ENCODE data around the gene AMOTL2. TPM values are rescaled to one million over a fixed set of nuclear protein-coding genes. Genes with fewer than 3 reads are reported as not detected.

AMOTL2 gene
- polyA plus RNA-seq, 2 of the 4 experiments (the other 2 are of a cell fraction) = 41.1 to 44.1 TPM

GRCh38 chr3:134375582-134376384 is 1.5 kb upstream of the AMOTL2 start:
- Histone ChIP-seq H3K4me1 (peaks cover 51% of the 10 kb centered on the region), H3K4me3 (peak overlapping the region; percentile 74), H3K4me2 (peak overlapping the region; percentile 93), H3K9me3 (no peaks in the 10 kb centered on the region), H3K27ac (peak overlapping the region; percentile 99 to 100)
- ChIA-PET POLR2A (interaction anchor here (1.4 to 3.9 kb wide), 5 partner anchors 10 to 52 kb away, joined by 4 to 88 read pairs (median 13); no protein-coding TSS in a partner anchor), CTCF (interaction anchor here (1.1 to 31.4 kb wide), 6 partner anchors 9 to 103 kb away, joined by 3 to 356 read pairs (median 16); partner anchors contain the start of genes ANAPC13 and CEP63)
- DNase-seq (ENCODE audit: low read depth in 1 of 2, low spot score in 1 of 2) (no peak), ATAC-seq (peak in 1 of 2 experiments; percentile 1; a peak in 1 of 6 replicates), FAIRE-seq (no peak)
- WGBS (ENCODE audit: missing lambda C conversion rate) = 85% methylated on average over 8 of the region's 8 CpGs
- TF ChIP-seq RCOR1 (IDR thresholded peaks at IDR 0.05; ENCODE audit: low read depth, low read length) (no peak), BHLHE40 (IDR thresholded peaks at IDR 0.05; ENCODE audit: low read depth, low read length) (no peak), SREBF2 (IDR thresholded peaks at IDR 0.05) (no peak), EP300 (IDR thresholded peaks at IDR 0.05) (no peak), JUN (IDR thresholded peaks at IDR 0.05) (no peak), HOXB5 (CRISPR knock-in tag; IDR thresholded peaks at IDR 0.05) (no peak), ELK1 (IDR thresholded peaks at IDR 0.05; ENCODE audit: low read depth, low read length) (no peak), ZNF302 (CRISPR knock-in tag; IDR thresholded peaks at IDR 0.05) (no peak), NR3C1 (IDR thresholded peaks at IDR 0.05) (no peak), HEYL (CRISPR knock-in tag; IDR thresholded peaks at IDR 0.05) (no peak), CBX2 (IDR thresholded peaks at IDR 0.05; ENCODE audit: borderline replicate concordance, low read depth) (no peak), ATOH8 (CRISPR knock-in tag; IDR thresholded peaks at IDR 0.05; ENCODE audit: low read depth) (no peak), RFX5 (IDR thresholded peaks at IDR 0.05) (no peak)

- Histone ChIP-seq H3K4me3 (peak overlapping the region; percentile 74), H3K27ac (peak overlapping the region; percentile 99 to 100), H3K9me3 (no peaks in the 10 kb centered on the region), H3K4me1 (peaks cover 59% of the 10 kb centered on the region), H3K4me2 (peak overlapping the region; percentile 93)
- CTCF ChIA-PET = interaction anchor here (0.6 to 31.4 kb wide), 11 partner anchors 9 to 1661 kb away, joined by 3 to 356 read pairs (median 4); partner anchors contain the start of genes ANAPC13 and CEP63
- ATAC-seq = peak; percentile 31 to 46
- POLR2A ChIA-PET = interaction anchor here (0.7 to 3.9 kb wide), 12 partner anchors 9 to 111 kb away, joined by 3 to 88 read pairs (median 6); partner anchors contain the start of genes ANAPC13 and CEP63
- peak; percentile 61 to 82 for DNase-seq (ENCODE audit: low read depth in 1 of 2, low spot score in 1 of 2)
- WGBS (ENCODE audit: missing lambda C conversion rate) = 2% methylated on average over 25 of the region's 30 CpGs
- FAIRE-seq = no peak
- TF ChIP-seq CEBPB (IDR thresholded peaks at IDR 0.05) (peak in 1 of 2 experiments; percentile 7; a peak in 1 of 4 replicates), GATA3 (IDR thresholded peaks at IDR 0.05; ENCODE audit: borderline replicate concordance) (peak; percentile 43; the same call in 1 of the 2 replicates), RARB (CRISPR knock-in tag; IDR thresholded peaks at IDR 0.05) (0 out of 2 replicates have a peak, but pooled peaks have one; percentile 57), CBX8 (IDR thresholded peaks at IDR 0.05) (no peak), HEYL (CRISPR knock-in tag; IDR thresholded peaks at IDR 0.05) (no peak), MAFK (IDR thresholded peaks at IDR 0.05; ENCODE audit: partially characterized antibody) (peak; percentile 55), POLR2AphosphoS2 (conservative IDR thresholded peaks at IDR 0.05; ENCODE audit: low read length) (no peak), HOXB13 (CRISPR knock-in tag; IDR thresholded peaks at IDR 0.05; ENCODE audit: low read depth) (no peak), PHF8 (IDR thresholded peaks at IDR 0.05; ENCODE audit: borderline replicate concordance, low read depth) (no peak), NFE2L2 (conservative IDR thresholded peaks at IDR 0.05; ENCODE audit: low read length) (no peak), ATOH8 (CRISPR knock-in tag; IDR thresholded peaks at IDR 0.05; ENCODE audit: low read depth) (no peak), PBX3 (IDR thresholded peaks at IDR 0.05) (0 out of 2 replicates have a peak, but pooled peaks have one; percentile 40), FOSL2 (IDR thresholded peaks at IDR 0.05) (no peak), FOSL2 (CRISPR knock-in tag; IDR thresholded peaks at IDR 0.05) (no peak), TP53 (CRISPR knock-in tag; IDR thresholded peaks at IDR 0.05) (no peak), EHMT2 (IDR thresholded peaks at IDR 0.05; ENCODE audit: low read depth) (no peak), ESRRA (IDR thresholded peaks at IDR 0.05; ENCODE audit: borderline replicate concordance, low read length) (no peak), HOXA7 (CRISPR knock-in tag; IDR thresholded peaks at IDR 0.05) (0 out of 2 replicates have a peak, but pooled peaks have one; percentile 40), RAD21 (conservative IDR thresholded peaks at IDR 0.05 in 1 of 2, IDR thresholded peaks at IDR 0.05 in 1 of 2) (0 out of 5 replicates have a peak, but pooled peaks of 1 of the 2 experiments have one; percentile 11), KDM5A (IDR thresholded peaks at IDR 0.05) (no peak), NPAS2 (CRISPR knock-in tag; IDR thresholded peaks at IDR 0.05; ENCODE audit: borderline replicate concordance) (no peak)
Measured at GRCh38 chr3:134374791-134375581, 739 bp upstream of the AMOTL2 start.
